ENCODE measurements around the gene SH3TC1. TPM values are rescaled to one million over a fixed set of nuclear protein-coding genes. Genes with fewer than 3 reads are reported as not detected.

Gene SH3TC1
- total and polyA plus RNA-seq, 2 of the 8 experiments (the other 6 are each of a cell fraction or from before 2014, with no cell fraction given), result 0.15 TPM; not detected in 1

DNA sequence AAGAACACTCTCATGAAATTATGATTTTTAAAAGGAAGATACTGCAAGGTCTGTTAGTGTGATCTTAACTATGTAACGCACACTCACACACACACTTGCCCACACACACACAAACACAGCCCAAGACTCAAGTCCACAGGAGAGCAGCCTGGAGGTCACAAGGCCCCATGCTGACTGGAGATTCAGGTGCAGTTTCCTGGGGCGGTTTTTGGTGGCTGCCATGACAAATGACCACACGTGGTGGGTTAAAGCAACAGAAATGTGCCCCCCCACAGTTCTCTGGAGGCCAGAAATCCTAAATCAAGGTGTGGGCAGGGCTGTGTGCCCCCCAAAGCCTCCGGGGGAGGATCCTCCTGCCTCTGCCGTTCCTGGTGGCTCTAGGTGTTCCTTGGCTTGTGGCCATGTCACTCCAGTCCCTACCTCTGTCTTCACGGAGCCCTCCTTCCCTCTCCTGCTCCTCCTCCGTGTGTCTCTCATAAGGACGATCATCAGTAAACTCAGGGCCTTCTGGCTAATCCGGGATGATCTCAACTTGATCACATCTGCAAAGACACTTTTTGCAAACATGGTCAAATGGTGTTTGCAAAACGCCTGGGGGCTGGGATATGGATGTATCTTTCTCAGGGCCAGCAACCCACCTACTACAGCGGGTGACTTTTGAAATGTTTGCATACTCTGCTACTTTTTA is 60.8 kb downstream of the SH3TC1 start:
- Histone ChIP-seq H4K20me1 (replicated peaks in 1 of 2; ENCODE audit: control insufficient read depth in 1 of 2, insufficient read depth in 2 of 2, low read length in 2 of 2) (peaks cover 0 to 1% of the 10 kb centered on the region in 2 experiments), H3K18ac (ENCODE audit: extremely low read depth, low read length) (no peak overlapping the region)
- TF ChIP-seq EGR1 (IDR thresholded peaks at IDR 0.05; ENCODE audit: borderline replicate concordance, low read depth, low read length) (no peak), EP300 (IDR thresholded peaks at IDR 0.05; ENCODE audit: borderline replicate concordance in 1 of 2, low read depth in 2 of 2, low read length in 2 of 2) (no peak), CHD2 (IDR thresholded peaks at IDR 0.05; ENCODE audit: low read length) (no peak), HDAC2 (IDR thresholded peaks at IDR 0.05; ENCODE audit: borderline replicate concordance in 1 of 2, low read depth in 2 of 2, low read length in 2 of 2) (no peak), POU5F1 (IDR thresholded peaks at IDR 0.05; ENCODE audit: low read depth, low read length) (no peak), CBX5 (IDR thresholded peaks at IDR 0.05; ENCODE audit: low read depth, low read length) (no peak)

More for the DNA sequence above, 60.8 kb downstream of the SH3TC1 start:
- no peak overlapping the region for H3K56ac ChIP-seq (replicated peaks; ENCODE audit: insufficient read length, low read depth, low read length)
- no peak overlapping the region for H4K5ac ChIP-seq (ENCODE audit: insufficient read length, low read depth, low read length)
- H2BK5ac ChIP-seq (ENCODE audit: low read depth, low read length), result no peak overlapping the region
- no peak overlapping the region for H2BK12ac ChIP-seq (ENCODE audit: low read depth, low read length)
- H3K36me3 ChIP-seq (ENCODE audit: control insufficient read depth in 2 of 4, insufficient read depth in 4 of 4, low read length in 3 of 4), result no peaks in the 10 kb centered on the region
- H3K23ac ChIP-seq (ENCODE audit: insufficient read length), result no peak overlapping the region
- FAIRE-seq (no peak), DNase-seq (ENCODE audit: low read depth in 1 of 2, low spot score in 2 of 2) (no peak)
- no peaks in the 10 kb centered on the region for H3K27me3 ChIP-seq (replicated peaks in 1 of 4; ENCODE audit: control insufficient read depth in 3 of 4, extremely low read depth in 1 of 4, insufficient read depth in 3 of 4, low read length in 3 of 4)
- 87% methylated on average over 11 of the region's 11 CpGs; no CpG with 5 or more reads in 1 of the 2 experiments for WGBS, 2 experiments (ENCODE audit: extremely low coverage in 1 of 2, insufficient coverage in 1 of 2, insufficient read length in 1 of 2, insufficient replicate concordance in 2 of 2, low coverage in 1 of 2, low lambda C conversion rate in 2 of 2, missing lambda C conversion rate in 1 of 2)
- H4K91ac ChIP-seq (replicated peaks; ENCODE audit: insufficient read length, low read length), result no peak overlapping the region
- H3K4me2 ChIP-seq (ENCODE audit: insufficient read depth in 1 of 2, low read depth in 2 of 2, low read length in 2 of 2), result no peak overlapping the region
- POLR2A ChIA-PET (ENCODE audit: partially characterized antibody), result no interaction called here
- H2AFZ ChIP-seq (ENCODE audit: low read length), result no peak overlapping the region
- no peak overlapping the region for H3K9ac ChIP-seq (replicated peaks in 1 of 4; ENCODE audit: extremely low read depth in 1 of 4, low read depth in 3 of 4, low read length in 3 of 4)
- peaks cover 0 to 8% (median 2%) of the 10 kb centered on the region in 4 experiments; a peak in 4 of 7 replicates for H3K4me1 ChIP-seq (replicated peaks in 1 of 4; ENCODE audit: control insufficient read depth in 3 of 4, insufficient read depth in 4 of 4, low read length in 3 of 4)
- no peak overlapping the region for H3K4ac ChIP-seq (replicated peaks; ENCODE audit: insufficient read length, low read depth, low read length)
- no peak overlapping the region for H4K8ac ChIP-seq (ENCODE audit: extremely low read depth, insufficient read depth, low read length)
- H2AK5ac ChIP-seq (ENCODE audit: low read depth, low read length), result no peak overlapping the region
- H3K23me2 ChIP-seq (ENCODE audit: low read depth, low read length), result no peaks in the 10 kb centered on the region
- H2BK20ac ChIP-seq (ENCODE audit: low read length), result no peak overlapping the region
- H3K14ac ChIP-seq (ENCODE audit: insufficient read length), result no peak overlapping the region
- H3K79me1 ChIP-seq (ENCODE audit: low read depth, low read length), result no peaks in the 10 kb centered on the region
- no peak overlapping the region for H3K27ac ChIP-seq (ENCODE audit: low read depth, low read length)
- no peaks in the 10 kb centered on the region for H3K9me3 ChIP-seq (ENCODE audit: insufficient read depth in 2 of 2, low read depth in 1 of 2, low read length in 1 of 2)
- H3K4me3 ChIP-seq (ENCODE audit: extremely low read depth in 1 of 4, insufficient read depth in 2 of 4, low read depth in 3 of 4, low read length in 4 of 4), result no peak overlapping the region
- CTCF ChIA-PET (ENCODE audit: partially characterized antibody), result interaction anchor here (1.3 to 1.4 kb wide), 2 partner anchors 83 to 143 kb away, joined by 4 read pairs; no protein-coding TSS in a partner anchor
- no peak overlapping the region for H2BK120ac ChIP-seq (replicated peaks; ENCODE audit: low read depth, low read length)
- H2BK15ac ChIP-seq (ENCODE audit: low read length), result no peak overlapping the region
- no peaks in the 10 kb centered on the region for H3K79me2 ChIP-seq (ENCODE audit: control insufficient read depth in 1 of 2, insufficient read depth in 2 of 2, low read length in 2 of 2)
